GM10248 (cell line): ENCODE data around the gene CSTB.

ENCODE experiments used
- CTCF ChIA-PET: fragments of 300-600 bp; sonication (Branson Sonifier 250); formaldehyde crosslinking; extraction: SDS; loops from one replicate; lab custom pipeline; 2021; ENCODE audit warnings: antibody characterized with exemption; lab: Yijun Ruan, JAX
- POLR2A ChIA-PET: fragments of 350-650 bp; sonication (Branson Sonifier 250); formaldehyde crosslinking; extraction: SDS; loops from one replicate; lab custom pipeline; 2020; ENCODE audit warnings: antibody characterized with exemption; lab: Yijun Ruan, JAX
- DNase-seq: peaks from one replicate; pipeline ENCODE4 v3.0.0; 2012; ENCODE audit errors: extremely low spot score
- TF ChIP-seq, protein P1 (sequence below): IDR thresholded peaks from 2 replicates; pipeline ENCODE4 v1.5.1; 2012; ENCODE audit warnings: mild to moderate bottlenecking, low read depth; ENCODE audit errors: extremely low read depth, missing control alignments, control extremely low read depth

Gene CSTB

DNA sequence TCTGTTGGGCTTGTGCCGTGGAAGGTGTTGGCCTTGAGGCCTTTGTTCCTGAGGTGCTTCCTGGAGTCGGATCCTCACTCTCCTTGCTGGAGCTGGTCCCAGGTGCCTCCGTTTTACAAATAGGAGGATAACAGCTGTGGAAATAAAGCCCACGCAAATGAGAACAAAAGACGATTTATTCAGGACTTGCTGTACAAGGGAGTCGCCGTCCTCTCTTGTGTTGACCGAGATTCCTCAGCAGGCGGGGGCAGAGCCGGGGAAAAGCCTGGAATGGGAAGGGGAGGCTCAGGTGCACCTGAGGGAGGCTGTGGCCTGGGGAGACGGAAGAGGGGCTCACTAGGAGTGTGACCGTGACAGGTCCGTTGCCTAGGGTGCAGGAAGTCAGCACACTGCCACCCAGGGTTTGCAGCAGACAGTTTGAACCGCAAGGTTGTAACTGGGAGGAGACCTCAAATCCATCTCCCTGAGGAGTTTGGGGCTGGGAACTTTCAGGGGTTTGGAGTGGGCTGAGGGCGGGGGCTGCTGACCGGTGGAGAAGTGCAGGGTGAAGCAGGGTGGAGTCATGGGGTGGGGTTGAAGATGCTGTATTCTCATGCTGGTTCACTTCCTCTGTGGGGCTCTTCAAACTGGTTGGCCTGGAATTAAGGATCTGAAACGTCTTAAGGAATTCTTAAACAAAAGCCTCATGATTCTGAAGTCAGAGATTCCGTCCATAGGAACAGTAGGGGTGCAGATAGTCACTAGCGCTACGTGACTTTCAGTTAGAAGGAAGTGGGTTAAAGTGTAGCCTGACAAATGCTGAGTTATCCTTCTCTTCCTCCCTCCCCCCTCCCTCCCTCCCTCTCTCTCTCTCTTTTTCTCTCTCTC lies 2.6 kb upstream of the CSTB start:
- no peak for DNase-seq
- TF ChIP-seq, protein P1, sequence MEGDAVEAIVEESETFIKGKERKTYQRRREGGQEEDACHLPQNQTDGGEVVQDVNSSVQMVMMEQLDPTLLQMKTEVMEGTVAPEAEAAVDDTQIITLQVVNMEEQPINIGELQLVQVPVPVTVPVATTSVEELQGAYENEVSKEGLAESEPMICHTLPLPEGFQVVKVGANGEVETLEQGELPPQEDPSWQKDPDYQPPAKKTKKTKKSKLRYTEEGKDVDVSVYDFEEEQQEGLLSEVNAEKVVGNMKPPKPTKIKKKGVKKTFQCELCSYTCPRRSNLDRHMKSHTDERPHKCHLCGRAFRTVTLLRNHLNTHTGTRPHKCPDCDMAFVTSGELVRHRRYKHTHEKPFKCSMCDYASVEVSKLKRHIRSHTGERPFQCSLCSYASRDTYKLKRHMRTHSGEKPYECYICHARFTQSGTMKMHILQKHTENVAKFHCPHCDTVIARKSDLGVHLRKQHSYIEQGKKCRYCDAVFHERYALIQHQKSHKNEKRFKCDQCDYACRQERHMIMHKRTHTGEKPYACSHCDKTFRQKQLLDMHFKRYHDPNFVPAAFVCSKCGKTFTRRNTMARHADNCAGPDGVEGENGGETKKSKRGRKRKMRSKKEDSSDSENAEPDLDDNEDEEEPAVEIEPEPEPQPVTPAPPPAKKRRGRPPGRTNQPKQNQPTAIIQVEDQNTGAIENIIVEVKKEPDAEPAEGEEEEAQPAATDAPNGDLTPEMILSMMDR = no peak
- ChIA-PET CTCF (interaction anchor here (2.2 kb wide), 1 partner anchor 11 kb away, joined by 21 read pairs; the partner anchor contains the start of gene RRP1), POLR2A (no interaction called here)

DNA sequence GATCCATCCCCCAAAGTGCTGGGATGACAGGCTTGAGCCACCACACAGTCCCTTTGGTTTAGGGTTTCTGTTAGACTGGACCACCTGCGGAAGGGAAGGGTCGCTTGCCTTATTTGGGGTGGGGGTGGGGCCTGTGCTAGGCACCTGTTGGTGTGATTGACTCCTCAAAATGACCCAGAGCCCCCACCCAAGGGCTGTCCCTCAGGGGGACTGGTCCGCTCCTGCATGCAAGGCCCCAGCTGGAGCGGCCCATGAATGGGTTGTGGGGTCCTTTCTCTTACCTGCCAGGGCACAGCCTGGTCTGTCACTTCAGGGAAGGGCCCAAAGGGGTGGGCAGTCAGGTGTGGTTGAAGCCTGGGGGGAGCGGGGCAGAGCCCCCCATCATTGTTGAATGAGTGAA lies 1.8 kb upstream of the CSTB start:
- ChIA-PET CTCF (no interaction called here), POLR2A (no interaction called here)
- DNase-seq = no peak
- TF ChIP-seq, protein P1 = no peak

DNA sequence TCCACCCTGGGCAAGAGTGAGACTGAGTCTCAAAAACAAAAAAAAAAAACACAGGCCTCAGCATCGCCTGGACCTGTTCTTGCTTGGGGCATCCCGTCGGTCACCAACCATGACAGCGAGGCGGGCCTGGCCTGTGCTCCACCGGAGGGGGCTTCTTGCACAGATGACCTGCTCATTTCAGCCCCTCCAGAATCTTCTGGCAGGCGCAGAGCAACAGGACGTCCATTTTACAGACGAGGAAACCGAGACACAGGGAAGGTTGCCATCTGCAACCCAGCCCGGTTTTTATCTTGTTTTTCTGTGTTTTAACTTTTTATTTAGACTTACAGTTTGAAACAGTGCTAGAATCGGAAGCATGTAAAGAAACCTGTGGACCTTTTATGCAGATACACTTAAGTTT lies 918 bp downstream of the CSTB start:
- TF ChIP-seq, protein P1 = no peak
- POLR2A ChIA-PET = no interaction called here
- CTCF ChIA-PET = no interaction called here
- no peak for DNase-seq

DNA sequence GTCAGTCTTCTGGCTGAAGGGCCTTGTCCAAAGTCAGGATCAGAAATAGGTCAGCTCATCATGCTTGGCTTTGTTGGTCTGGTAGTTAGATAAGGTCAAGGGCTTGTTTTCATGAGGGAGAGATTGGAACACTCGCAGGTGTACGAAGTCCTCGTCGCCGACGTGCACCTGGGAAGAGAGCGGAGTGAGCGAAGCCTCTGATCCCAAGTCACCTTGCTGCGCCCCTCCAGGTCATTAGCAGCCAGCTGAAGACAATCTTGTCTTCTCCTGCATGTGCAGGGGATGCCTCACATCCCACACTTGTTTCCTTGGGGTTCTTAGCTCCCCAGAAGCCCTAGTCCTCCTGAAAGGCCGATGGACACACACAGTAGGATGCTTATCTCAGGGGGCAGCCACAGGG lies 1.9 kb downstream of the CSTB start:
- TF ChIP-seq, protein P1 = no peak
- POLR2A ChIA-PET = no interaction called here
- CTCF ChIA-PET = interaction anchor here (0.9 to 3.7 kb wide), 2 partner anchors 15 to 41 kb away, joined by 3 to 16 read pairs; partner anchors contain the start of gene RRP1
- DNase-seq = no peak

DNA sequence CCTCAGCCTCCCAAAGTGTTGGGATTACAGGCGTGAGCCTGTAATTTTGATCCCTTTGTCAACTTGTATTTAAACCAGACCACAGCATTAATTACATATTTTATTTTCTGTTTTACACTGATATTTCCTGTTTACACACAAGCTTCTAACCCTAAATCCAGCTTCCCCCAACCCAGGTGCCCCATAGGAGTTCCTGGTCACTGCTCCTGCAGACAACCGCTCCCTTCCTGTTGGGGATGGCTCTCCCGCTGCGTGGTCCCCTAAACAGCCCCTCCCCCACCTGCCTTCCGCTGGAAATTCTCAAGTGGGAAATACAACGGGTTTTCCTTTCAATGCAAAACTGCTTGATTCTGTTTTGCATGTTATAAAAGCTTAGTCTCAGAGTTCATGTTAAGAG lies 3.7 kb downstream of the CSTB start:
- ChIA-PET CTCF (interaction anchor here (1.0 to 3.7 kb wide), 4 partner anchors 8 to 159 kb away, joined by 3 to 16 read pairs (median 3); partner anchors contain the start of gene RRP1), POLR2A (no interaction called here)
- TF ChIP-seq, protein P1 = no peak
- no peak for DNase-seq

DNA sequence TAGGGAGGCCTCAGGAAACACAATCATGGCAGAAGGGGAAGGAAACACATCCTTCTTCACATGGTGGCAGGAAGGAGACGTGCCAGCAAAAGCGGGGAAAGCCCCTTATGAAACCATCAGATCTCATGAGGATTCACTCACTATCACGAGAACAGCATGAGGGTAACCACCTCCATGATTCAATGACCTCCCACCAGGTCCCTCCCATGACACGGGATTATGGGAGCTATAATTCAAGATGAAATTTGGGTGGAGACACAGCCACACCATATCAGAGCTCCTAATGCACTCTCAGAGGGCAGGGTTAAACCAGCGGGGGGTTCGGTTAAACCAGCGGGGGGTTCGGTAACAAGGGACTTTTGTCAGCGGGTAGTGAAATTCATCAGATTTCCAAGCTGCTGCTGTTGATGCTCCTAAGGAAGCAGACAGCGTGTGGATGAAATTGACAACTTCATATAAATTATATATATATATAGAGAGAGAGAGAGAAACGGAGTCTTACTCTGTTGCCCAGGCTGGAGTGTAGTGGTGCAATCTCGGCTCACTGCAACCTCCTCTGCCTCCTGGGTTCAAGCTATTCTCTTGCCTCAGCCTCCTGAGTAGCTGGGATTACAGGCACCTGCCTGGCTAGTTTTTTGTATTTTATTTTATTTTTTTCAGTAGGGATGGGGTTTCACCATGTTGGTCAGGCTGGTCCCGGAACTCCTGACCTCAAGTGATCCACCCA lies 4.2 kb downstream of the CSTB start:
- DNase-seq = no peak
- POLR2A ChIA-PET = no interaction called here
- CTCF ChIA-PET = interaction anchor here (1.0 to 3.7 kb wide), 4 partner anchors 9 to 160 kb away, joined by 3 to 16 read pairs (median 3); partner anchors contain the start of gene RRP1
- TF ChIP-seq, protein P1 = no peak
